ENCODE measurements around the gene SPSB2. TPM values are rescaled to one million over a fixed set of nuclear protein-coding genes. Genes with fewer than 3 reads are reported as not detected.

SPSB2 gene
- total RNA-seq, 1 experiment from 2014 or later: 9.2 TPM

DNA sequence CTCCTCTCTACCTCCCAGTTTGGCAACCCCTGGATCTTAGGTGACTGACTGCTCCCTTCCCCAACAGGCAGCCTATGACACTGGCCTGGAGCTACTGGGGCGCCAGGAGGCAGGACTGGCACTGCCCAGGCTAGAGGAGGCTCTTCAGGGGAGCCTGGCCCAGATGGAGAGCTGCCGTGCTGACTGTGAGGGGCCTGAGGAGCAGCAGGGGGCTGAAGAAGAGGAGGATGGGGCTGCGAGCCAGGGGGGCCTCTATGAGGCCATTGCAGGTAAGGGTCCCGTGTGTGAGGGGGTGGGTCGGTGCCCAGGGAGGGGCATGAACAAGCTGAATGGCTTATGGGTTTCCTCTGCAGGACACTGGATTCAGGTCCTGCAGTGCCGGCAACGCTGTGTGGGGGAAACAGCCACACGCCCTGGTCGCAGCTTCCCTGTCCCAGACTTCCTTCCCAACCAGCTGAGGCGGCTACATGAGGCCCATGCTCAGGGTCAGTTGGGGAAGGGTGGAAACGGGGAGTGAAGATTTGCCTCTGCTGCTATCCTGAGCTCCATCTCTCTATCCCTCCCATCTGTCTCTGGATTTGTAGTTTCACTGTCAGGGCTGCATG, 42.7 kb downstream of the SPSB2 start:
- Histone ChIP-seq H3K36me3 (ENCODE audit: low read depth, low read length) (no peaks in the 10 kb centered on the region), H3K27me3 (ENCODE audit: low read length) (no peaks in the 10 kb centered on the region), H3K9me3 (ENCODE audit: low read length) (no peaks in the 10 kb centered on the region), H3K4me3 (ENCODE audit: low read length) (no peak overlapping the region), H3K9me2 (replicated peaks; ENCODE audit: low read length) (no peaks in the 10 kb centered on the region), H3K4me1 (ENCODE audit: insufficient read depth, low read length) (peaks cover 5% of the 10 kb centered on the region; the same call in 1 of the 2 replicates), H3K9ac (ENCODE audit: low read length) (no peak overlapping the region), H3K27ac (ENCODE audit: low read length) (no peak overlapping the region), H4K20me1 (ENCODE audit: low read length) (no peaks in the 10 kb centered on the region), H3K4me2 (ENCODE audit: low read length) (no peak overlapping the region), H3F3A (ENCODE audit: low read length, unreplicated experiment) (no peaks in the 10 kb centered on the region), H2AFZ (ENCODE audit: low read length) (no peak overlapping the region), H3K79me2 (ENCODE audit: low read length) (no peaks in the 10 kb centered on the region)
- intact Hi-C loops (cut with micrococcal nuclease): no loop called here
- no TSS peak for BruUV-seq (replicated peaks)
- POLR2A ChIA-PET (ENCODE audit: unreplicated experiment): no interaction called here
- DNase-seq (no peak), ATAC-seq (no peak)
- CTCF ChIA-PET: no interaction called here
- TF ChIP-seq, protein P1, sequence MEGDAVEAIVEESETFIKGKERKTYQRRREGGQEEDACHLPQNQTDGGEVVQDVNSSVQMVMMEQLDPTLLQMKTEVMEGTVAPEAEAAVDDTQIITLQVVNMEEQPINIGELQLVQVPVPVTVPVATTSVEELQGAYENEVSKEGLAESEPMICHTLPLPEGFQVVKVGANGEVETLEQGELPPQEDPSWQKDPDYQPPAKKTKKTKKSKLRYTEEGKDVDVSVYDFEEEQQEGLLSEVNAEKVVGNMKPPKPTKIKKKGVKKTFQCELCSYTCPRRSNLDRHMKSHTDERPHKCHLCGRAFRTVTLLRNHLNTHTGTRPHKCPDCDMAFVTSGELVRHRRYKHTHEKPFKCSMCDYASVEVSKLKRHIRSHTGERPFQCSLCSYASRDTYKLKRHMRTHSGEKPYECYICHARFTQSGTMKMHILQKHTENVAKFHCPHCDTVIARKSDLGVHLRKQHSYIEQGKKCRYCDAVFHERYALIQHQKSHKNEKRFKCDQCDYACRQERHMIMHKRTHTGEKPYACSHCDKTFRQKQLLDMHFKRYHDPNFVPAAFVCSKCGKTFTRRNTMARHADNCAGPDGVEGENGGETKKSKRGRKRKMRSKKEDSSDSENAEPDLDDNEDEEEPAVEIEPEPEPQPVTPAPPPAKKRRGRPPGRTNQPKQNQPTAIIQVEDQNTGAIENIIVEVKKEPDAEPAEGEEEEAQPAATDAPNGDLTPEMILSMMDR (conservative IDR thresholded peaks at IDR 0.05; ENCODE audit: low read depth, low read length): no peak
- no peak for TF ChIP-seq EZH2 (IDR thresholded peaks at IDR 0.05; ENCODE audit: low read length, unreplicated experiment)
- no peak for TF ChIP-seq EZH2phosphoT487 (IDR thresholded peaks at IDR 0.05; ENCODE audit: borderline replicate concordance, low read length)

- H3K9ac ChIP-seq (ENCODE audit: low read length): no peak overlapping the region
- no peaks in the 10 kb centered on the region for H3K36me3 ChIP-seq (ENCODE audit: low read depth, low read length)
- no peaks in the 10 kb centered on the region for H3K79me2 ChIP-seq (ENCODE audit: low read length)
- H3K9me3 ChIP-seq (ENCODE audit: low read length): no peaks in the 10 kb centered on the region
- TF ChIP-seq EZH2phosphoT487 (IDR thresholded peaks at IDR 0.05; ENCODE audit: borderline replicate concordance, low read length): no peak
- TF ChIP-seq, protein P1 (conservative IDR thresholded peaks at IDR 0.05; ENCODE audit: low read depth, low read length): no peak
- no peak for TF ChIP-seq EZH2 (IDR thresholded peaks at IDR 0.05; ENCODE audit: low read length, unreplicated experiment)
- ATAC-seq (no peak), DNase-seq (no peak)
- no peaks in the 10 kb centered on the region for H4K20me1 ChIP-seq (ENCODE audit: low read length)
- ChIA-PET POLR2A (ENCODE audit: unreplicated experiment) (no interaction called here), CTCF (no interaction called here)
- H2AFZ ChIP-seq (ENCODE audit: low read length): no peak overlapping the region
- H3K9me2 ChIP-seq (replicated peaks; ENCODE audit: low read length): no peaks in the 10 kb centered on the region
- H3F3A ChIP-seq (ENCODE audit: low read length, unreplicated experiment): no peaks in the 10 kb centered on the region
- peaks cover 5% of the 10 kb centered on the region; the same call in 1 of the 2 replicates for H3K4me1 ChIP-seq (ENCODE audit: insufficient read depth, low read length)
- BruUV-seq (replicated peaks): no TSS peak
- no peak overlapping the region for H3K27ac ChIP-seq (ENCODE audit: low read length)
- intact Hi-C loops (cut with micrococcal nuclease): no loop called here
- peak overlapping the region; percentile 86 for H3K4me2 ChIP-seq (ENCODE audit: low read length)
- peak overlapping the region; percentile 67; the same call in 1 of the 2 replicates for H3K4me3 ChIP-seq (ENCODE audit: low read length)
- H3K27me3 ChIP-seq (ENCODE audit: low read length): no peaks in the 10 kb centered on the region
These were observed 43.4 kb downstream of the SPSB2 start for GRCh38 chr12:6829536-6830220.

Measured in PC-3 (cell line).